HFF-Myc (cell line): ENCODE measurements around the gene OR10AD1.
"Not testable (repeated sequence)": the region's sequence is repeated elsewhere in the genome, so short reads cannot be mapped to it uniquely, and the experiment has no call there.

Experiments used
- DNase-seq: peaks from one replicate; pipeline ENCODE4 v3.0.0-alpha.2; 2011; ENCODE audit warnings: low read depth; ENCODE audit errors: extremely low read depth
- H3K4me3 ChIP-seq: replicated peaks from 2 replicates; pipeline ENCODE4 v1.5.1; 2011; ENCODE audit warnings: low read depth, mild to moderate bottlenecking, control low read depth, low read length
- TF ChIP-seq, protein P1 (sequence below): IDR thresholded peaks from 2 replicates; pipeline ENCODE4 v1.5.1; 2012; ENCODE audit warnings: mild to moderate bottlenecking, low read depth, low read length, control low read depth; ENCODE audit errors: missing control alignments

The OR10AD1 gene

DNA sequence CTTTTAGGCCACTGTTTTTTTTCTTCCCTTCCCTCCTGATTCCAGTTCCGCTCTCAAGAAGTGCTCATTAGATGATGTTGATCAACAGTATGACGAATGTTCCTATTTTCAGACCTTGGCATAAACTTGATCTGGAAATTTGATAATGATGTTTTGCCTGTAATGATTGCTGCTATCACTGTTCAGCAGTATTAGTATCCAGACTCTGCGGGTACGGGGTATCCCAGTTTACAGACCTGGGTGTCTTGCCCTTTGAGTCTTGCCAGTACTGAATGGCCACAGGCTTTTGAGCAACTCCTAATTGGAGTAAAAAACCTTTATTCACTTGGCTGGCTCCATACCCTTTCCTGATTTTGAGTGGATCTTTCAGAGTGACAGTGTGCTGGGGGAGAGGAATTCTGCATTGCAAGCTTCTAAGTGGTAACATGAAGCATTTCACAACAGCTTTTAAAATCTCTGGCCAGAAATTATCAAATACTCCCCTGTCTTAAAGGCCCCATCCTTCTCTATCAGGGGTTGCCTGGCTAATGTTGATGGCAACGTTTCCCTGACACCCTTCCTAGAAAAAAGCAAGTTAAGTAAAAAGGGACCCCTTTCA, 39.8 kb downstream of the OR10AD1 start:
- no peak for DNase-seq
- TF ChIP-seq, protein P1, sequence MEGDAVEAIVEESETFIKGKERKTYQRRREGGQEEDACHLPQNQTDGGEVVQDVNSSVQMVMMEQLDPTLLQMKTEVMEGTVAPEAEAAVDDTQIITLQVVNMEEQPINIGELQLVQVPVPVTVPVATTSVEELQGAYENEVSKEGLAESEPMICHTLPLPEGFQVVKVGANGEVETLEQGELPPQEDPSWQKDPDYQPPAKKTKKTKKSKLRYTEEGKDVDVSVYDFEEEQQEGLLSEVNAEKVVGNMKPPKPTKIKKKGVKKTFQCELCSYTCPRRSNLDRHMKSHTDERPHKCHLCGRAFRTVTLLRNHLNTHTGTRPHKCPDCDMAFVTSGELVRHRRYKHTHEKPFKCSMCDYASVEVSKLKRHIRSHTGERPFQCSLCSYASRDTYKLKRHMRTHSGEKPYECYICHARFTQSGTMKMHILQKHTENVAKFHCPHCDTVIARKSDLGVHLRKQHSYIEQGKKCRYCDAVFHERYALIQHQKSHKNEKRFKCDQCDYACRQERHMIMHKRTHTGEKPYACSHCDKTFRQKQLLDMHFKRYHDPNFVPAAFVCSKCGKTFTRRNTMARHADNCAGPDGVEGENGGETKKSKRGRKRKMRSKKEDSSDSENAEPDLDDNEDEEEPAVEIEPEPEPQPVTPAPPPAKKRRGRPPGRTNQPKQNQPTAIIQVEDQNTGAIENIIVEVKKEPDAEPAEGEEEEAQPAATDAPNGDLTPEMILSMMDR: no peak
- H3K4me3 ChIP-seq: no peak overlapping the region

DNA sequence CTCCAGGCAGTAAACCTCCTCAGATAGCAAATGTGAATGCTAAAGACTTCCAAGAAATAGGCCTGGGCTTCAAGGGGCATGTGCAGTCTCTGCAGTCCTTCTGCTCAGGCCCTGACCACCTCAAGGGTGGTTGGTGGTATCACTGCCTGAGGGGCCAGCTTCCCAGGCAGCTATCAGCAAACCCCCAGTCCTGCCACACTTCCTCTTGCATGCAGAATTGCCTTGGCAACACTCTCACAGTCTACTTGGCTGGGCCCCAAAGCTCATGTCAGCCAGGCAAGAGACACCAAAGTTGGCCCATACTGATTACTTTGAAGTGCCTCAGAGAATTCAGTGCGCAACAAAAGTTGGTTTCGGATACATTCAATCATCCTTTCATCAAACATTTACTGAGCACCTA, 42.3 kb downstream of the OR10AD1 start:
- H3K4me3 ChIP-seq: no peak overlapping the region
- DNase-seq: no peak
- TF ChIP-seq, protein P1: no peak

DNA sequence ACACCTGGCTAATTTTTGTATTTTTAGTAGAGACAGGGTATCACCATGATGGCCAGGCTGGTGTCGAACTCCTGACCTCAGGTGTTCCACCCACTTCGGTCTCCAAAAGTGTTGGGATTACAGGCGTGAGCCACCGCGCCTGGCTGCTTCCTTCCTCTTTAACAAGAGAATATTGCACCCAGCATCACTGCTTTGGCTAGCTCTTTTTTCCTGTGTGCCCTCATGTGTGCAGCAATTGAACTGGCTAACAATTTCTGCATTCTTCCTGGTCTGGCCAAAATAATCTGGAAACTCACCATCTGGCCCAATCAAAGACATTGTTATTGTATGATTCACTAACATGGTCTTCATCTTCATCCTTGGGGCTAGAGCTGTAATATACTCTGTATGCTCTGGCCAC, 43.0 kb downstream of the OR10AD1 start:
- DNase-seq: no peak
- TF ChIP-seq, protein P1: no peak
- H3K4me3 ChIP-seq: no peak overlapping the region

DNA sequence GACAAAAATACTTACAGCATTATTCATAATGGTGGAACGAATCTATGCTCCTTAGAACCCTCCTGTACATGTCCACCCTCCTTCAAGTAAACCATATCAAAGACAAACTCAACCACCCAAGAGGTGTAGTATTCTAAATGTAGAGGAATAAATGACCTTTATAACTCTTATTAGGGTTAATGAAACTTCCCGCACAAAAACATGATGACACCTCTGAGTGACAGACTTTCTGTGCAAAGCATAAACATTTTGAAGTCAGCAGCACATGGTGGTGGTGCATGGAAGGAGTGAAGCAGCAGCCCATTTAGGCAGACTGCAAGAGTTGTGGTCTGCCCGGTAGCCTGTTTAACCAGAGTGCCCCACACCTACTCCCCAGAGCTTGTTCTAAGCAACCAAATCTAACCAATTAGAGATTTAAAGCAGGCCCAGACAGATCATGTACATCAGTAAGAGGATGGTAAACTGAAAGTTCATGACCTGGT, 45.2 kb downstream of the OR10AD1 start:
- TF ChIP-seq, protein P1: no peak
- peak overlapping the region; percentile 78 for H3K4me3 ChIP-seq
- no peak for DNase-seq

DNA sequence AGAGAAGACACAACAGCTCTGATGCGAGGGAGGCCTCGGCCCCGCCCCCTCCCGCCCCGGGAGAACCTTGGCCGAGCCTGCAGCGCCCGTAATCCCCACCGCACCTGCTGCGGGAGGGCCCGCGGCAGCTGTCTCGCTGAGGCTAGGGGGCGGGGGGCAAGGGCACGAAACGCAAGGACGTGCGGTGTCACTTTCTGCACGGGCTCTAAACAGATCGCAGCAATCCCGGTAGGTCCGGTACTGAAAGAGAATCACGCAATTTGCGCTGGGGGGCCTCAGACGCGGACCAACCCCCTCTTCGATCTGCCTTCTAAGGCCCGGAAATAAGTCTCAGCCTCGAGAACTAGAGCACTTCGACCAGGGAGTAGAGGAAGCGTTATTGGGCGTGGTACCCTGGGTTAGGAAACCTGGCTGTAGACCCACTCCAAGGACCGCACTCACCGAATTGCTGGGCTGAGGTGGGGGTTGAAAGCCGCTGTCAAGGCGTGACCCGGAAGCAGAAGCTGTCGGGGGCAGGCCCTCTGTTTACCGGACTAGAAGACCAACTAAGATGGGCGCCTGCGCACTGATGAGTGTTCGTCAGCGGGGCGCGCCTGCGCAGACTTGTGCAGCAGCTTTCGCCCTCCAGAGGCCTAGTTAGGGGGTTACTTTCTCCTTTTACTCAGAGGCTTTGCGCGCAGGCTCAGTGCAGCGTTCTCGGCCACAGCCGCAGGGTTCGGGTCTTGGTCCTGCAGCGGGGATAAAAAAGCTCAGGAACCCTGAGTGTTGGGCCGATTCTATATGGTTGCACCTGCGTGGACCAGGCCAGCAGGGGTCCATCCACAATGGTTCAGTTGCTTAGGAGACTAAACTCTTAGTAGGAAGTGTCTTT, 45.8 kb downstream of the OR10AD1 start, which contains the start of gene ASB8:
Gene ASB8 (minus strand): TSS at position 498 of the 871 bp plus-strand sequence. CDS start 4,019 bp downstream, outside the sequence.
- H3K4me3 ChIP-seq: peak within 1 kb of the TSS; percentile 78
- TF ChIP-seq, protein P1: peak; percentile 35
- peak; percentile 96 for DNase-seq

DNA sequence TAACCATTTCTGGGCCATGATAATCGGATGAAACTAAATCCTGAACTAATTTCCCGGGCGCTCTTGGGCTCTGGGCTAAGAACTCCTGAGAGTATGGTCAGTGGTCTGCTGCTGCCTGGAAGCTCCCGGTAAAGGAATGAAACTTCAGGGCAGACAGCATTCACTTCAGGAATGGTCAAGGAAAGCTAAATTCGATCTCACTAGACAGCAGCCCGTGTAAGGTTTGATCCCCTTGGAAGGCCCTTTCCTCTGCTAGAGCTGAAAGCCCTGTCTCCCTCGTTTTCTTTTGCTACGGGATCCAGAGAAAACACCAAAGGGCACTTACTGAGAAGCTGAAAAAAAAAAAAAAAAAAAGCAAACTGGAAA, 46.5 kb downstream of the OR10AD1 start:
- H3K4me3 ChIP-seq: peak overlapping the region; percentile 78
- DNase-seq: no peak
- TF ChIP-seq, protein P1: no peak

DNA sequence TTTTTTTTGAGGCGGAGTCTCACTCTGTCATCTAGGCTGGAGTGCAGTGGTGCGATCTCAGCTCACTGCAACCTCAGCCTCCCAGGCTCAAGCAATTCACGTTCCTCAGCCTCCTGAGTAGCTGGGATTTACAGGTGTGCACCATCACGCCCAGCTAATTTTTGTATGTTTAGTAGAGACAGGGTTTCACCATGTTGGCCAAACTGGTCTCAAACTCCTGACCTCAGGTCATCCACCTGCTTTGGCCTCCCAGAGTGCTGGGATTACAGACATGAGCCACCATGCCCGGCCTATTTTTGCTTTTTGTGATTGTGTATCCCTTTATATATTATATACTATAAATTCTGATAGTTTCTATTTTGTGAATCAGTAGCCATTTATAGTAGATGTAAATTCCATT, 47.3 kb downstream of the OR10AD1 start:
- not testable (repeated sequence) for H3K4me3 ChIP-seq, DNase-seq
